H1 (cell line): Measurements from ENCODE around the gene GANC. TPM values are rescaled to one million over a fixed set of nuclear protein-coding genes. Genes with fewer than 3 reads are reported as not detected.

Experiments
- CTCF ChIA-PET: fragments of 300-600 bp; sonication (Branson Sonifier 250); formaldehyde crosslinking; loops from one replicate; lab custom pipeline; 2021; ENCODE audit not compliant: partially characterized antibody; lab: Charles Lee
- POLR2A ChIA-PET: fragments of 300-600 bp; sonication (Branson Sonifier 250); formaldehyde crosslinking; loops from one replicate; lab custom pipeline; 2021; ENCODE audit warnings: inconsistent platforms; ENCODE audit not compliant: partially characterized antibody; lab: Charles Lee
- DNase-seq, 2 experiments: peaks; one replicate each; pipeline versions ENCODE4 v3.0.0 to v3.0.0-alpha.2; 2010 to 2022; ENCODE audit warnings: low spot score in 2 of 2, low read depth in 1 of 2, mixed read lengths in 1 of 2
- FAIRE-seq: peaks from 2 replicates; lab custom pipeline; 2011; peaks lifted over from hg19 to GRCh38; lab: Jason Lieb, UNC
- H2AFZ ChIP-seq: 2 replicates; pipeline ENCODE4 v1.8.1; 2012; ENCODE audit warnings: low read length, inconsistent platforms
- H2AK5ac ChIP-seq: 2 replicates; pipeline ENCODE4 v1.6.1; 2013; ENCODE audit warnings: low read depth, low read length
- H2BK120ac ChIP-seq: replicated peaks from 2 replicates; pipeline ENCODE3; 2013; ENCODE audit warnings: low read depth, low read length, inconsistent platforms
- H2BK12ac ChIP-seq: 2 replicates; pipeline ENCODE4 v1.6.1; 2013; ENCODE audit warnings: low read depth, low read length
- H2BK15ac ChIP-seq: 2 replicates; pipeline ENCODE4 v1.6.1; 2013; ENCODE audit warnings: low read length
- H2BK20ac ChIP-seq: 2 replicates; pipeline ENCODE4 v1.6.1; 2013; ENCODE audit warnings: low read length
- H2BK5ac ChIP-seq: 2 replicates; pipeline ENCODE4 v1.6.1; 2013; ENCODE audit warnings: low read depth, low read length
- H3K14ac ChIP-seq: 2 replicates; pipeline ENCODE4 v1.6.1; 2013; ENCODE audit warnings: inconsistent platforms; ENCODE audit not compliant: insufficient read length
- H3K18ac ChIP-seq: 2 replicates; pipeline ENCODE4 v1.6.1; 2013; ENCODE audit warnings: low read length; ENCODE audit errors: extremely low read depth
- H3K23ac ChIP-seq: 2 replicates; pipeline ENCODE4 v1.6.1; 2013; ENCODE audit warnings: inconsistent platforms; ENCODE audit not compliant: insufficient read length
- H3K23me2 ChIP-seq: 2 replicates; pipeline ENCODE4 v1.6.1; 2013; ENCODE audit warnings: low read depth, low read length
- H3K27ac ChIP-seq: 2 replicates; pipeline ENCODE4 v1.6.1; 2011; ENCODE audit warnings: low read depth, low read length, inconsistent platforms
- H3K27me3 ChIP-seq, 4 experiments: replicated peaks in 1 of 4; 1 replicate in 1 of 4; 2 replicates in 3 of 4; pipeline versions ENCODE4 v1.6.1 to v1.8.1; 2011 to 2013; ENCODE audit warnings: low read length in 3 of 4, mild to moderate bottlenecking in 3 of 4, inconsistent platforms in 2 of 4, mixed read lengths in 2 of 4, moderate library complexity in 1 of 4; ENCODE audit not compliant: control insufficient read depth in 3 of 4, insufficient read depth in 3 of 4; ENCODE audit errors: extremely low read depth in 1 of 4
- H3K36me3 ChIP-seq, 4 experiments: 2 replicates each; pipeline versions ENCODE4 v1.6.1 to v1.8.1; 2011 to 2013; ENCODE audit warnings: mild to moderate bottlenecking in 4 of 4, low read length in 3 of 4, moderate library complexity in 2 of 4, control low read depth in 1 of 4, inconsistent platforms in 1 of 4; ENCODE audit not compliant: insufficient read depth in 4 of 4, control insufficient read depth in 2 of 4
- H3K4ac ChIP-seq: replicated peaks from 2 replicates; pipeline ENCODE3; 2013; ENCODE audit warnings: low read length, low read depth, mixed read lengths, inconsistent platforms; ENCODE audit not compliant: insufficient read length
- H3K4me1 ChIP-seq, 4 experiments: replicated peaks in 1 of 4; 1 replicate in 1 of 4; 2 replicates in 3 of 4; pipeline versions ENCODE4 v1.6.1 to v1.8.1; 2011 to 2013; ENCODE audit warnings: low read length in 3 of 4, inconsistent platforms in 2 of 4, mixed read lengths in 1 of 4; ENCODE audit not compliant: insufficient read depth in 4 of 4, control insufficient read depth in 3 of 4
- H3K4me2 ChIP-seq, 2 experiments: 2 replicates each; pipeline versions ENCODE4 v1.6.1 to v1.8.1; 2011 to 2013; ENCODE audit warnings: low read depth in 2 of 2, low read length in 2 of 2, control low read depth in 1 of 2, inconsistent platforms in 1 of 2, mild to moderate bottlenecking in 1 of 2; ENCODE audit not compliant: insufficient read depth in 1 of 2
- H3K4me3 ChIP-seq, 4 experiments: fragments of 200-600, 300-600 bp in 1 of 4; sonication (generic), shearing (Covaris generic), sonication (Bioruptor Twin) in 1 of 4; 2 replicates each; pipeline versions ENCODE4 v1.5.1 to v1.8.1; 2011 to 2016; ENCODE audit warnings: low read length in 4 of 4, low read depth in 3 of 4, control low read depth in 2 of 4, inconsistent platforms in 2 of 4, mild to moderate bottlenecking in 2 of 4, mixed read lengths in 1 of 4, moderate library complexity in 1 of 4; ENCODE audit not compliant: insufficient read depth in 2 of 4; ENCODE audit errors: extremely low read depth in 1 of 4
- H3K56ac ChIP-seq: replicated peaks from 2 replicates; pipeline ENCODE3; 2013; ENCODE audit warnings: low read depth, mild to moderate bottlenecking, mixed read lengths, low read length, inconsistent platforms; ENCODE audit not compliant: insufficient read length
- H3K79me1 ChIP-seq: 2 replicates; pipeline ENCODE4 v1.6.1; 2013; ENCODE audit warnings: low read depth, low read length, control low read depth
- H3K79me2 ChIP-seq, 2 experiments: 2 replicates each; pipeline versions ENCODE4 v1.6.1 to v1.8.1; 2012 to 2013; ENCODE audit warnings: low read length in 2 of 2, mild to moderate bottlenecking in 2 of 2, inconsistent platforms in 1 of 2; ENCODE audit not compliant: insufficient read depth in 2 of 2, control insufficient read depth in 1 of 2
- H3K9ac ChIP-seq, 4 experiments: replicated peaks in 1 of 4; 1 replicate in 1 of 4; 2 replicates in 3 of 4; pipeline versions ENCODE4 v1.6.1 to v1.8.1; 2011 to 2013; ENCODE audit warnings: low read depth in 3 of 4, low read length in 3 of 4, control low read depth in 2 of 4, mild to moderate bottlenecking in 2 of 4, moderate library complexity in 2 of 4, inconsistent platforms in 1 of 4; ENCODE audit errors: extremely low read depth in 1 of 4
- H3K9me3 ChIP-seq, 2 experiments: 2 replicates each; pipeline versions ENCODE4 v1.6.1 to v1.8.1; 2012 to 2013; ENCODE audit warnings: mild to moderate bottlenecking in 2 of 2, moderate library complexity in 2 of 2, control low read depth in 1 of 2, inconsistent platforms in 1 of 2, low read depth in 1 of 2, low read length in 1 of 2, mixed read lengths in 1 of 2; ENCODE audit not compliant: insufficient read depth in 2 of 2
- H4K20me1 ChIP-seq, 2 experiments: replicated peaks in 1 of 2; 2 replicates each; pipeline versions ENCODE3 to v1.8.1; 2011 to 2013; ENCODE audit warnings: inconsistent platforms in 2 of 2, low read length in 2 of 2, mild to moderate bottlenecking in 1 of 2; ENCODE audit not compliant: insufficient read depth in 2 of 2, control insufficient read depth in 1 of 2
- H4K5ac ChIP-seq: 2 replicates; pipeline ENCODE4 v1.6.1; 2013; ENCODE audit warnings: low read length, low read depth, mixed read lengths, inconsistent platforms; ENCODE audit not compliant: insufficient read length
- H4K8ac ChIP-seq: 2 replicates; pipeline ENCODE4 v1.8.0; 2013; ENCODE audit warnings: mild to moderate bottlenecking, moderate library complexity, low read length, inconsistent platforms; ENCODE audit not compliant: insufficient read depth; ENCODE audit errors: extremely low read depth
- H4K91ac ChIP-seq: replicated peaks from 2 replicates; pipeline ENCODE3; 2013; ENCODE audit warnings: low read length, mixed read lengths, inconsistent platforms; ENCODE audit not compliant: insufficient read length
- ATF2 ChIP-seq: IDR thresholded peaks from 2 replicates; pipeline ENCODE4 v1.6.1; 2012; ENCODE audit warnings: low read length, inconsistent platforms
- CBX8 ChIP-seq: fragments of 300-800, 300-1000 bp; sonication (generic); IDR thresholded peaks from 2 replicates; pipeline ENCODE4 v1.7.1; 2016; ENCODE audit warnings: low read depth, low read length, borderline replicate concordance
- E2F6 ChIP-seq: IDR thresholded peaks from 2 replicates; pipeline ENCODE4 v1.6.1; 2012; ENCODE audit warnings: inconsistent platforms
- EGR1 ChIP-seq: IDR thresholded peaks from 2 replicates; pipeline ENCODE4 v1.6.1; 2011; ENCODE audit warnings: low read depth, low read length, borderline replicate concordance
- EP300 ChIP-seq, 2 experiments: IDR thresholded peaks; 1 replicate in 1 of 2; 2 replicates in 1 of 2; pipeline ENCODE4 v1.6.1; 2011 to 2012; ENCODE audit warnings: low read depth in 2 of 2, low read length in 2 of 2, mild to moderate bottlenecking in 2 of 2, borderline replicate concordance in 1 of 2, inconsistent platforms in 1 of 2, moderate library complexity in 1 of 2
- JUN ChIP-seq: IDR thresholded peaks from 2 replicates; pipeline ENCODE4 v1.6.1; 2011; ENCODE audit warnings: low read depth, mild to moderate bottlenecking, improper control_type of control experiment, low read length
- KDM5A ChIP-seq: fragments of 200-600 bp; IDR thresholded peaks from 2 replicates; pipeline ENCODE4 v1.7.1; 2012; ENCODE audit warnings: mild to moderate bottlenecking, low read length, inconsistent platforms, mixed read lengths
- MAFK ChIP-seq: IDR thresholded peaks from 2 replicates; pipeline ENCODE4 v1.6.1; 2012; ENCODE audit warnings: low read depth, mild to moderate bottlenecking, improper control_type of control experiment, low read length
- SIRT6 ChIP-seq: IDR thresholded peaks from one replicate; pipeline ENCODE4 v1.7.1; 2012; ENCODE audit warnings: low read length, inconsistent platforms
- SP2 ChIP-seq: IDR thresholded peaks from 2 replicates; pipeline ENCODE4 v1.6.1; 2012; ENCODE audit warnings: mild to moderate bottlenecking, low read length, inconsistent platforms
- YY1 ChIP-seq: IDR thresholded peaks from 2 replicates; pipeline ENCODE4 v1.6.1; 2011; ENCODE audit warnings: low read depth, mild to moderate bottlenecking, low read length
- WGBS, 2 experiments: shearing (Covaris generic) in 1 of 2; methylation state at CpG; one replicate each; pipeline versions ENCODE4 v1.1.6 to v1.1.7; 2013 to 2015; ENCODE audit warnings: low lambda C conversion rate in 2 of 2, mixed read lengths in 2 of 2, inconsistent platforms in 1 of 2, low coverage in 1 of 2, missing lambda C conversion rate in 1 of 2; ENCODE audit not compliant: insufficient replicate concordance in 2 of 2, insufficient coverage in 1 of 2, insufficient read length in 1 of 2; ENCODE audit errors: extremely low coverage in 1 of 2, missing lambda C conversion rate in 1 of 2; 5-methylcytosine and 5-hydroxymethylcytosine counted together
- polyA plus RNA-seq, 7 experiments: library from polyadenylated mRNA; depleted of rRNA in 3 of 7; stranded (reverse) in 5 of 7; unstranded in 2 of 7; fragments of >200 nt in 5 of 7; fragments of 200-250 nt in 2 of 7; gene quantifications; 1 replicate in 5 of 7; 2 replicates in 1 of 7; 4 replicates in 1 of 7; pipeline versions ENCODE4 v1.2.1 to v1.2.3, GENCODE V29; 2011 to 2013; ENCODE audit warnings: missing spikeins in 2 of 7, mixed read lengths in 2 of 7
- total RNA-seq: library from RNA; stranded (reverse); fragmentation: NEBNext Ultra II Directional; extraction: Animal tissue kit (Norgen Biotek cat#: 25700); gene quantifications from 2 replicates; pipeline ENCODE4 v1.2.1, GENCODE V29; 2021

The GANC gene
- total and polyA plus RNA-seq, 2 of the 8 experiments (the other 6 are each of a cell fraction or from before 2014, with no cell fraction given) = 6.8 to 14.4 TPM

DNA sequence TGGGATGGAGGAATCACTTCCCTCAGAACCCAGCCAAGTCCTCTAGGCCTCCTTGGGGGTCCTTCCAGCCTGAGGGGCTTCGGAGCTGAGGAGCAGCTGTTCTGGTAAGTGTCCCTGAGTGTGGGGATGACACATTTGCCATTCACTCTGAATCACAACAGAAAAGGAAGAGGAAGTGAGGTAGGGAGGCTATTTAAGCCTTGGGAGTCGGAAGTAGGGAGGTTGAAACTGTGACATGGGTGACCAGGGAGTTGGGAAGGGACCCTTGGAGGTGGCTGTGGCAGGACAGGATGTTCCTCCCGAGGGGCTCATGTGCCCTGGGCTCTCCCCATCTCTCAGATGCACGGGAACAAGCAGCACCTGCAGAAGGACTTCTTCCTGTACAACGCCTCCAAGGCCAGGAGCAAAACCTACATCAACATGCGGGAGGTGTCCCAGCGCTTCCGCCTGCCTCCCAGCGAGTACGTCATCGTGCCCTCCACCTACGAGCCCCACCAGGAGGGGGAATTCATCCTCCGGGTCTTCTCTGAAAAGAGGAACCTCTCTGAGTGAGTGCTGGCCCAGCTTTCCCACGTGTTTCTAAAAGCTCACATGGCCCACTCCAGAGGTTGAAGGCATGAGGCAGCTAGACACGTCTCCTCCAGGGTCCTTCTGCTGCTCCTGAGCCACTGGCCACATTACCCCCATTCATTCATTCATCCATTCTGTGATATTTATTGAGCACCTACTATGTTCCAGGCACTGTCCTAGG lies 129.6 kb downstream of the GANC start:
- H4K20me1 ChIP-seq = no peaks in the 10 kb centered on the region
- H3K23ac ChIP-seq = no peak overlapping the region
- no peak overlapping the region for H3K4me3 ChIP-seq
- H3K36me3 ChIP-seq = no peaks in the 10 kb centered on the region
- no peaks in the 10 kb centered on the region for H3K27me3 ChIP-seq
- H4K5ac ChIP-seq = no peak overlapping the region
- POLR2A ChIA-PET = no interaction called here
- WGBS, 2 experiments = 90% methylated on average over 12 of the region's 15 CpGs; no CpG with 5 or more reads in 1 of the 2 experiments
- no peak for FAIRE-seq
- H3K79me2 ChIP-seq = no peaks in the 10 kb centered on the region
- no peak overlapping the region for H2BK5ac ChIP-seq
- H2AFZ ChIP-seq = no peak overlapping the region
- H2AK5ac ChIP-seq = no peak overlapping the region
- H4K91ac ChIP-seq = no peak overlapping the region
- no peak overlapping the region for H3K4ac ChIP-seq
- no peak overlapping the region for H3K9ac ChIP-seq
- H2BK20ac ChIP-seq = no peak overlapping the region
- H3K4me2 ChIP-seq = no peak overlapping the region
- H3K4me1 ChIP-seq = no peaks in the 10 kb centered on the region; a peak in 1 of 7 replicates
- CTCF ChIA-PET = interaction anchor here (1.3 kb wide), 1 partner anchor 17 kb away, joined by 5 read pairs; no protein-coding TSS in a partner anchor
- no peaks in the 10 kb centered on the region for H3K9me3 ChIP-seq
- DNase-seq = no peak
- H3K14ac ChIP-seq = no peak overlapping the region
- no peak overlapping the region for H2BK120ac ChIP-seq
- H4K8ac ChIP-seq = no peak overlapping the region
- H3K23me2 ChIP-seq = no peaks in the 10 kb centered on the region
- H3K18ac ChIP-seq = no peak overlapping the region
- no peak overlapping the region for H3K27ac ChIP-seq
- H3K79me1 ChIP-seq = no peaks in the 10 kb centered on the region
- H3K56ac ChIP-seq = no peak overlapping the region
- H2BK15ac ChIP-seq = no peak overlapping the region
- H2BK12ac ChIP-seq = no peak overlapping the region
- TF ChIP-seq EGR1 = no peak
- TF ChIP-seq KDM5A = no peak
- TF ChIP-seq EP300 (IDR thresholded peaks at IDR 0.05; ENCODE audit: borderline replicate concordance in 1 of 2, low read depth in 2 of 2, low read length in 2 of 2) = no peak
- no peak for TF ChIP-seq SIRT6
- no peak for TF ChIP-seq MAFK
- no peak for TF ChIP-seq CBX8
- no peak for TF ChIP-seq SP2
- no peak for TF ChIP-seq ATF2
- no peak for TF ChIP-seq JUN
- no peak for TF ChIP-seq E2F6
- no peak for TF ChIP-seq YY1
